Trophoblast cell (in vitro differentiated cells and primary cell): ENCODE measurements around the gene CHMP3.

ENCODE experiments used
- DNase-seq, 2 donors: peaks; one replicate each; pipeline ENCODE4 v3.0.0-alpha.2; 2016
- H2AFZ ChIP-seq: 2 replicates; pipeline ENCODE4 v1.6.1; 2013; ENCODE audit warnings: low read length, moderate library complexity, mild to moderate bottlenecking; ENCODE audit not compliant: insufficient read depth, poor library complexity
- H2AK5ac ChIP-seq: 2 replicates; pipeline ENCODE4 v1.6.1; 2013; ENCODE audit warnings: mild to moderate bottlenecking, low read length
- H2BK120ac ChIP-seq: 2 replicates; pipeline ENCODE4 v1.6.1; 2013; ENCODE audit warnings: low read length, mild to moderate bottlenecking, moderate library complexity; ENCODE audit not compliant: insufficient read depth, poor library complexity
- H2BK12ac ChIP-seq: 2 replicates; pipeline ENCODE4 v1.6.1; 2013; ENCODE audit warnings: mild to moderate bottlenecking, low read length, moderate library complexity
- H2BK5ac ChIP-seq: 2 replicates; pipeline ENCODE4 v1.6.1; 2013; ENCODE audit warnings: low read length, low read depth, moderate library complexity, mild to moderate bottlenecking; ENCODE audit not compliant: poor library complexity
- H3K14ac ChIP-seq: 2 replicates; pipeline ENCODE4 v1.6.1; 2013; ENCODE audit warnings: mild to moderate bottlenecking, low read length
- H3K18ac ChIP-seq: 2 replicates; pipeline ENCODE4 v1.6.1; 2013; ENCODE audit warnings: mild to moderate bottlenecking, low read length
- H3K23ac ChIP-seq: 2 replicates; pipeline ENCODE4 v1.6.1; 2013; ENCODE audit warnings: low read length
- H3K27ac ChIP-seq: 2 replicates; pipeline ENCODE4 v1.5.1; 2013; ENCODE audit warnings: low read depth, mild to moderate bottlenecking, inconsistent platforms, low read length, moderate library complexity
- H3K27me3 ChIP-seq: 2 replicates; pipeline ENCODE4 v1.6.1; 2013; ENCODE audit warnings: inconsistent platforms, mild to moderate bottlenecking, low read length, moderate library complexity; ENCODE audit not compliant: insufficient read depth
- H3K36me3 ChIP-seq, 2 experiments: 1 replicate in 1 of 2; 2 replicates in 1 of 2; pipeline ENCODE4 v1.6.1; 2013; ENCODE audit warnings: low read length in 2 of 2, mild to moderate bottlenecking in 2 of 2, moderate library complexity in 1 of 2; ENCODE audit not compliant: insufficient read depth in 2 of 2, control insufficient read depth in 1 of 2
- H3K4ac ChIP-seq: 2 replicates; pipeline ENCODE4 v1.6.1; 2013; ENCODE audit warnings: low read depth, mild to moderate bottlenecking, low read length, moderate library complexity
- H3K4me1 ChIP-seq, 2 experiments: 1 replicate in 1 of 2; 2 replicates in 1 of 2; pipeline ENCODE4 v1.6.1; 2013; ENCODE audit warnings: low read length in 2 of 2, mild to moderate bottlenecking in 2 of 2, moderate library complexity in 1 of 2; ENCODE audit not compliant: insufficient read depth in 2 of 2, control insufficient read depth in 1 of 2
- H3K4me2 ChIP-seq: 2 replicates; pipeline ENCODE4 v1.6.1; 2013; ENCODE audit warnings: inconsistent platforms, mild to moderate bottlenecking, low read length, moderate library complexity
- H3K4me3 ChIP-seq: 2 replicates; pipeline ENCODE4 v1.5.1; 2013; ENCODE audit warnings: mild to moderate bottlenecking, low read depth, low read length, inconsistent platforms
- H3K79me1 ChIP-seq: one replicate; pipeline ENCODE4 v1.6.1; 2013; ENCODE audit warnings: low read length
- H3K79me2 ChIP-seq: 2 replicates; pipeline ENCODE4 v1.6.1; 2013; ENCODE audit warnings: low read length, mild to moderate bottlenecking; ENCODE audit not compliant: control insufficient read depth, insufficient read depth, poor library complexity
- H3K9ac ChIP-seq: 2 replicates; pipeline ENCODE4 v1.6.1; 2013; ENCODE audit warnings: mild to moderate bottlenecking, low read length
- H3K9me3 ChIP-seq: 2 replicates; pipeline ENCODE4 v1.6.1; 2013; ENCODE audit warnings: low read depth, mild to moderate bottlenecking, control low read depth, inconsistent platforms, low read length; ENCODE audit not compliant: insufficient read depth
- H4K12ac ChIP-seq: 2 replicates; pipeline ENCODE4 v1.6.1; 2013; ENCODE audit warnings: low read depth, mild to moderate bottlenecking, low read length, moderate library complexity
- H4K8ac ChIP-seq: 2 replicates; pipeline ENCODE4 v1.6.1; 2013; ENCODE audit warnings: low read depth, mild to moderate bottlenecking, low read length, moderate library complexity
- H4K91ac ChIP-seq: one replicate; pipeline ENCODE4 v1.6.1; 2013; ENCODE audit warnings: low read depth, mild to moderate bottlenecking, low read length, moderate library complexity
- WGBS: extraction: QIAGEN DNeasy Blood & Tissue Kit; methylation state at CpG from one replicate; pipeline ENCODE4 v1.1.7; 2013; ENCODE audit warnings: missing lambda C conversion rate; ENCODE audit not compliant: insufficient read length, insufficient coverage; ENCODE audit errors: extremely low coverage; 5-methylcytosine and 5-hydroxymethylcytosine counted together

Gene CHMP3

GRCh38 chr2:86570059-86570458 is 6.8 kb upstream of the CHMP3 start:
- Histone ChIP-seq H3K4me1 (no peaks in the 10 kb centered on the region), H2AFZ (no peak overlapping the region), H2AK5ac (no peak overlapping the region), H3K9ac (no peak overlapping the region), H2BK5ac (no peak overlapping the region), H3K18ac (no peak overlapping the region), H4K8ac (no peak overlapping the region), H2BK120ac (no peak overlapping the region), H2BK12ac (no peak overlapping the region), H3K4me2 (no peak overlapping the region), H3K27me3 (no peaks in the 10 kb centered on the region), H3K9me3 (no peaks in the 10 kb centered on the region), H3K79me1 (no peaks in the 10 kb centered on the region), H3K14ac (no peak overlapping the region), H3K4me3 (no peak overlapping the region), H3K36me3 (no peaks in the 10 kb centered on the region), H3K79me2 (no peaks in the 10 kb centered on the region), H3K27ac (no peak overlapping the region), H4K91ac (no peak overlapping the region), H3K4ac (no peak overlapping the region), H4K12ac (no peak overlapping the region), H3K23ac (no peak overlapping the region)
- no CpG with 5 or more reads among the region's 3 CpGs for WGBS
- peak in 1 of 2 donors; percentile 18 for DNase-seq

DNA sequence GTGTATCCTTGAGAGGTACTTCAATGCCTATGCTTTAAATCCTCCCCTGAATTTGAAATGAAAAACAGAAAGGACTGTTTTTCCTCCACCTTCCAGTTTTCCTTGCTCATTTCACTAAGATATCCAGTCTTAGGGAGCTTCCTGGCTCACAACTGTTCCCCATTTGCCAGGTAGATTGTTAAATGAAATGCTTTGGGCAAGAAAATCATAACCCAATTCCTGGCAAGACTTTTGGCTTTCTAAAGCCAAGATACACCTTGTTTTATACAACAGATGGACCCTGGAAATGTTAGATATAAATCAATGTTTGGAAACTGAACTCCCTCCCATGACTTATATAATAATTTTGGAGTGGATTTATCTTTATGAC is 3.6 kb upstream of the CHMP3 start:
- Histone ChIP-seq H2AFZ (no peak overlapping the region), H4K91ac (no peak overlapping the region), H3K9ac (no peak overlapping the region), H3K9me3 (peaks cover 2% of the 10 kb centered on the region), H3K4me1 (peaks cover 3 to 7% of the 10 kb centered on the region in 2 experiments), H3K27ac (no peak overlapping the region), H2BK120ac (no peak overlapping the region), H4K8ac (no peak overlapping the region), H3K18ac (no peak overlapping the region), H4K12ac (no peak overlapping the region), H3K4ac (no peak overlapping the region), H3K23ac (no peak overlapping the region), H3K4me3 (no peak overlapping the region), H3K36me3 (no peaks in the 10 kb centered on the region), H3K27me3 (no peaks in the 10 kb centered on the region), H3K79me1 (peaks cover 13% of the 10 kb centered on the region), H2AK5ac (no peak overlapping the region), H2BK12ac (no peak overlapping the region), H2BK5ac (no peak overlapping the region), H3K14ac (no peak overlapping the region), H3K79me2 (peaks cover 9% of the 10 kb centered on the region), H3K4me2 (no peak overlapping the region)
- no peak for DNase-seq

DNA sequence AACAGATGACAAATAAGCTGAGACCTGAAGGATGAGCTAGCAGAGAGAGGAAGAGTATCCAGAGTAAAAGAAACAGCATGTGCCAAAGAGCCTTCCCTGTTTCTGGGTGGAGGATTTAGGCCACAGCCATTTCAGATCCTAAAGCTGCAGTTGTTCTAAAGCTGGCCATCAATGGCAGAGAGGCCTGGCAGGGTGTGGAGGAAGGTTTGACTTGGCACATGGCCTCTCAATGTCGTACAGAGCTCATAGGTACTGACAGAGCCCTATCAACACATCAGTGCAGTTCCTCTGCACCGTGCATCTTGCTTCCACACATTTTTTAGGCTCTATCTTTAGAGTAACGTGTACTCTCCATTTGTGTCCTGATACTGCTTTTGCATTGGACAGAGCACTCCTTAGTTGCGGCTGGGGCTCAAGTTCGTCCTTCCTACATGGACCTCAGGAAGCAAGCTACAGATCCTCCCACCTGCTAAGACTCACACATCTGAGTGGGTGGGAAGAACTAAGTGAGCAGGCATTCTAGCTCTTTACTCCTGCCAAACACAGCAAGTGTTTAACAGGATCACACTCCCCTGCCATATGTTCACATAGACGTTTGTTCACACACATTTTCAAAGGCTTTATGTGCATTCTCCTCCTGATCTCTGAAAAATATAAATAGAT is 3.0 kb upstream of the CHMP3 start:
- Histone ChIP-seq H3K14ac (no peak overlapping the region), H3K79me1 (peaks cover 13% of the 10 kb centered on the region), H2BK120ac (no peak overlapping the region), H3K36me3 (no peaks in the 10 kb centered on the region), H3K27ac (no peak overlapping the region), H3K79me2 (peaks cover 9% of the 10 kb centered on the region), H3K9me3 (peaks cover 2% of the 10 kb centered on the region), H3K4me2 (no peak overlapping the region), H3K27me3 (no peaks in the 10 kb centered on the region), H3K4me3 (no peak overlapping the region), H3K23ac (no peak overlapping the region), H2BK12ac (no peak overlapping the region), H3K4ac (no peak overlapping the region), H3K9ac (no peak overlapping the region), H4K8ac (no peak overlapping the region), H2AK5ac (no peak overlapping the region), H3K18ac (no peak overlapping the region), H2BK5ac (no peak overlapping the region), H4K91ac (no peak overlapping the region), H2AFZ (no peak overlapping the region), H3K4me1 (peaks cover 3 to 7% of the 10 kb centered on the region in 2 experiments), H4K12ac (no peak overlapping the region)
- no CpG with 5 or more reads among the region's 6 CpGs for WGBS
- no peak for DNase-seq

- Histone ChIP-seq H4K91ac (peak overlapping the region; percentile 71), H4K12ac (peak overlapping the region; percentile 68), H3K23ac (no peak overlapping the region), H3K79me1 (peaks cover 13% of the 10 kb centered on the region), H3K14ac (peak overlapping the region; percentile 45), H3K27me3 (no peaks in the 10 kb centered on the region), H3K4me3 (no peak overlapping the region), H2BK120ac (peak overlapping the region; percentile 26), H3K79me2 (peaks cover 9% of the 10 kb centered on the region), H2AK5ac (no peak overlapping the region), H4K8ac (peak overlapping the region; percentile 83), H3K18ac (peak overlapping the region; percentile 42), H3K27ac (peak overlapping the region; percentile 5), H3K36me3 (no peaks in the 10 kb centered on the region), H2AFZ (peak overlapping the region; percentile 59), H2BK5ac (peak overlapping the region; percentile 77), H2BK12ac (peak overlapping the region; percentile 58), H3K4ac (peak overlapping the region; percentile 47), H3K9me3 (peaks cover 2% of the 10 kb centered on the region), H3K4me2 (peak overlapping the region; percentile 80), H3K9ac (no peak overlapping the region), H3K4me1 (peaks cover 3 to 7% of the 10 kb centered on the region in 2 experiments)
- no peak for DNase-seq
- WGBS, result no CpG with 5 or more reads among the region's 13 CpGs
Observed at GRCh38 chr2:86563650-86564061, 413 bp upstream of the CHMP3 start.
